ENCODE measurements around the gene LIPK. TPM values are rescaled to one million over a fixed set of nuclear protein-coding genes. Genes with fewer than 3 reads are reported as not detected.

The LIPK gene
- polyA plus RNA-seq, 1 donor (not counting 4 experiments of a cell fraction or from before 2014, with no cell fraction given), result 0.56 TPM

DNA sequence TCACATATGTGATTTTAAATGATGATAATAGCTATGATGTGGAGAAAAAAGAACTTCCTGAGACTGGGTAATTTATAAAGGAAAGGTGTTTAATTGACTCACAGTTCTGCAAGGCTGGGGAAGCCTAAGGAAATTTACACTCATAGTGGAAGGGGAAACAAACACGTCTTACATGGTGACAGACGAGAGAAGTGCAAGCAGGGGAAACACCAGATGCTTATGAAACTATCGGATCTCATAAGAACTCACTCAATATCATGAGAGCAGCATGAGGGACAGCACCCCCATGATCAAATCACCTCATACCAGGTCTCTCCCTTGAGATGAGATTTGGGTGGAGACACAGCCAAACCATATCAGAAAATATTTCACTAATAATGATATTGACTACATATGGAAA lies 49.7 kb downstream of the LIPK start:
- H2AFZ ChIP-seq (ENCODE audit: control insufficient read depth, low read length), result no peak overlapping the region
- dilution Hi-C loops (cut with MboI; ENCODE audit: extremely low pct_ligation_motif_present, low sequenced_read_pairs), result no loop called here
- no peak for FAIRE-seq
- no peaks in the 10 kb centered on the region for H3K9me1 ChIP-seq (ENCODE audit: control insufficient read depth, extremely low read depth, insufficient read depth, low read length)
- TF ChIP-seq, protein P1, sequence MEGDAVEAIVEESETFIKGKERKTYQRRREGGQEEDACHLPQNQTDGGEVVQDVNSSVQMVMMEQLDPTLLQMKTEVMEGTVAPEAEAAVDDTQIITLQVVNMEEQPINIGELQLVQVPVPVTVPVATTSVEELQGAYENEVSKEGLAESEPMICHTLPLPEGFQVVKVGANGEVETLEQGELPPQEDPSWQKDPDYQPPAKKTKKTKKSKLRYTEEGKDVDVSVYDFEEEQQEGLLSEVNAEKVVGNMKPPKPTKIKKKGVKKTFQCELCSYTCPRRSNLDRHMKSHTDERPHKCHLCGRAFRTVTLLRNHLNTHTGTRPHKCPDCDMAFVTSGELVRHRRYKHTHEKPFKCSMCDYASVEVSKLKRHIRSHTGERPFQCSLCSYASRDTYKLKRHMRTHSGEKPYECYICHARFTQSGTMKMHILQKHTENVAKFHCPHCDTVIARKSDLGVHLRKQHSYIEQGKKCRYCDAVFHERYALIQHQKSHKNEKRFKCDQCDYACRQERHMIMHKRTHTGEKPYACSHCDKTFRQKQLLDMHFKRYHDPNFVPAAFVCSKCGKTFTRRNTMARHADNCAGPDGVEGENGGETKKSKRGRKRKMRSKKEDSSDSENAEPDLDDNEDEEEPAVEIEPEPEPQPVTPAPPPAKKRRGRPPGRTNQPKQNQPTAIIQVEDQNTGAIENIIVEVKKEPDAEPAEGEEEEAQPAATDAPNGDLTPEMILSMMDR (optimal IDR thresholded peaks at IDR 0.05 in 1 of 3, IDR thresholded peaks at IDR 0.05 in 1 of 3, conservative IDR thresholded peaks at IDR 0.05 in 1 of 3; ENCODE audit: extremely low read depth in 1 of 3, insufficient read depth in 2 of 3, low read length in 3 of 3), result no peak
- H3K9ac ChIP-seq (ENCODE audit: control insufficient read depth, extremely low read depth, insufficient read depth, low read length), result no peak overlapping the region
- peaks cover 5% of the 10 kb centered on the region for H3K4me1 ChIP-seq (ENCODE audit: control insufficient read depth, extremely low read depth, insufficient read depth, low read length)
- no peaks in the 10 kb centered on the region for H4K20me1 ChIP-seq (ENCODE audit: control insufficient read depth, extremely low read depth, insufficient read depth, low read length)
- no peaks in the 10 kb centered on the region for H3K79me2 ChIP-seq (ENCODE audit: control insufficient read depth, insufficient read depth, low read length)
- DNase-seq (ENCODE audit: low read depth, low spot score), result no peak
- no peak overlapping the region for H3K4me3 ChIP-seq (ENCODE audit: control insufficient read depth in 2 of 3, extremely low read depth in 1 of 3, insufficient read depth in 2 of 3, low read depth in 1 of 3, low read length in 3 of 3)
- H3K27ac ChIP-seq (ENCODE audit: control insufficient read depth, insufficient read depth, low read length), result no peak overlapping the region
- no peaks in the 10 kb centered on the region for H3K36me3 ChIP-seq (ENCODE audit: control insufficient read depth in 2 of 2, extremely low read depth in 1 of 2, insufficient read depth in 2 of 2, low read length in 2 of 2)
- no peaks in the 10 kb centered on the region for H3K27me3 ChIP-seq (ENCODE audit: control insufficient read depth, extremely low read depth, insufficient read depth, low read length)
- no peaks in the 10 kb centered on the region for H3K9me3 ChIP-seq (ENCODE audit: control insufficient read depth, low read depth, low read length)
- no peak overlapping the region for H3K4me2 ChIP-seq (ENCODE audit: control insufficient read depth, extremely low read depth, insufficient read depth, low read depth, low read length)

DNA sequence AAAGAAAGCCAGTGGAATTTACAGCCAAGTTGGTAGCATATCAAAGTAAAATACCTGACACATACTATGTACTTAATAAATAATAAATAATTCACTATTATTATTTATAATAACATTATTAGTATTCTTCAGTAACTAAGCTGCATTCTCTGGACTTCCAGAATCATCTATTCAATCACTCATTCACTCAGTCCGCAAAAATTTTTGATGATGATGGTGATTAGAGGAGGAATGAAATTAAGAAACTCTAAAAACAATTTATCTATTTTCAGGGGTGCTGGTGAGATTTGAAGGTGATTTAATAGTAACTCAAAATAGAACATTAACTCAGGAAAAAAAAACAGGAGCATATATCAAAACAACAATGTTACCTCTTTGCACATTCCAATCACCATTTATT lies 50.6 kb downstream of the LIPK start:
- DNase-seq (ENCODE audit: low read depth, low spot score) (no peak), FAIRE-seq (no peak)
- dilution Hi-C loops (cut with MboI; ENCODE audit: extremely low pct_ligation_motif_present, low sequenced_read_pairs), result no loop called here
- TF ChIP-seq, protein P1 (optimal IDR thresholded peaks at IDR 0.05 in 1 of 3, IDR thresholded peaks at IDR 0.05 in 1 of 3, conservative IDR thresholded peaks at IDR 0.05 in 1 of 3; ENCODE audit: extremely low read depth in 1 of 3, insufficient read depth in 2 of 3, low read length in 3 of 3), result no peak
- no peak for TF ChIP-seq EZH2 (IDR thresholded peaks at IDR 0.05; ENCODE audit: low read length)
- Histone ChIP-seq H3K4me1 (ENCODE audit: control insufficient read depth, extremely low read depth, insufficient read depth, low read length) (peaks cover 5% of the 10 kb centered on the region), H3K4me2 (ENCODE audit: control insufficient read depth, extremely low read depth, insufficient read depth, low read depth, low read length) (no peak overlapping the region), H3K27me3 (ENCODE audit: control insufficient read depth, extremely low read depth, insufficient read depth, low read length) (no peaks in the 10 kb centered on the region), H3K9me1 (ENCODE audit: control insufficient read depth, extremely low read depth, insufficient read depth, low read length) (no peaks in the 10 kb centered on the region), H3K9ac (ENCODE audit: control insufficient read depth, extremely low read depth, insufficient read depth, low read length) (no peak overlapping the region), H3K4me3 (ENCODE audit: control insufficient read depth in 2 of 3, extremely low read depth in 1 of 3, insufficient read depth in 2 of 3, low read depth in 1 of 3, low read length in 3 of 3) (no peak overlapping the region), H3K9me3 (ENCODE audit: control insufficient read depth, low read depth, low read length) (no peaks in the 10 kb centered on the region), H4K20me1 (ENCODE audit: control insufficient read depth, extremely low read depth, insufficient read depth, low read length) (no peaks in the 10 kb centered on the region), H3K36me3 (ENCODE audit: control insufficient read depth in 2 of 2, extremely low read depth in 1 of 2, insufficient read depth in 2 of 2, low read length in 2 of 2) (no peaks in the 10 kb centered on the region), H3K27ac (ENCODE audit: control insufficient read depth, insufficient read depth, low read length) (no peak overlapping the region), H2AFZ (ENCODE audit: control insufficient read depth, low read length) (no peak overlapping the region), H3K79me2 (ENCODE audit: control insufficient read depth, insufficient read depth, low read length) (no peaks in the 10 kb centered on the region)
